Astrocyte (in vitro differentiated cells and primary cell): ENCODE measurements around the gene CDO1.

Experiments
- EZH2 ChIP-seq: IDR thresholded peaks from 2 replicates; pipeline ENCODE4 v1.6.1; 2012; ENCODE audit warnings: mild to moderate bottlenecking, low read length, inconsistent platforms; ENCODE audit not compliant: insufficient read depth
- TF ChIP-seq, protein P1 (sequence below): IDR thresholded peaks from 2 replicates; pipeline ENCODE4 v1.5.1; 2011; ENCODE audit warnings: low read depth, mild to moderate bottlenecking, inconsistent platforms, low read length, moderate library complexity; ENCODE audit not compliant: insufficient read depth

DNA sequence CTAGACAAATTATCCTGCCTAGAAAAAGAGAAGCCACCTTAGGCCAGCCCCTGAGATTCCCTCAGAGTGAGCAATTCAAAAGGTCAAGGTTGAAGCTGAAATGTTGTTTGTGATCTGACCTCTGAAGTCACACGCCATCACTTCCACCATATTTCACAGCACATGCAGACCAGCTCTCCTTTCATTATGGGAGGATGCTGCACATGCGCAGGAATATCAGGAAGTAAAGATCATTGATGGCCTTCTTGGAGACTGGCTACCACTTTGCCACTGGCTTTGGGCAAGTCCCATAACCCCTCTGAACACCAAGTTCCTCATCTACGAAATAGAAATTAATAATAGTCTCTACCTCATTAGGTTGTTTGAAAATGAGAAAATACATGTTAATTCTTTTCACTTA is 39.5 kb downstream of the CDO1 start:
- TF ChIP-seq, protein P1, sequence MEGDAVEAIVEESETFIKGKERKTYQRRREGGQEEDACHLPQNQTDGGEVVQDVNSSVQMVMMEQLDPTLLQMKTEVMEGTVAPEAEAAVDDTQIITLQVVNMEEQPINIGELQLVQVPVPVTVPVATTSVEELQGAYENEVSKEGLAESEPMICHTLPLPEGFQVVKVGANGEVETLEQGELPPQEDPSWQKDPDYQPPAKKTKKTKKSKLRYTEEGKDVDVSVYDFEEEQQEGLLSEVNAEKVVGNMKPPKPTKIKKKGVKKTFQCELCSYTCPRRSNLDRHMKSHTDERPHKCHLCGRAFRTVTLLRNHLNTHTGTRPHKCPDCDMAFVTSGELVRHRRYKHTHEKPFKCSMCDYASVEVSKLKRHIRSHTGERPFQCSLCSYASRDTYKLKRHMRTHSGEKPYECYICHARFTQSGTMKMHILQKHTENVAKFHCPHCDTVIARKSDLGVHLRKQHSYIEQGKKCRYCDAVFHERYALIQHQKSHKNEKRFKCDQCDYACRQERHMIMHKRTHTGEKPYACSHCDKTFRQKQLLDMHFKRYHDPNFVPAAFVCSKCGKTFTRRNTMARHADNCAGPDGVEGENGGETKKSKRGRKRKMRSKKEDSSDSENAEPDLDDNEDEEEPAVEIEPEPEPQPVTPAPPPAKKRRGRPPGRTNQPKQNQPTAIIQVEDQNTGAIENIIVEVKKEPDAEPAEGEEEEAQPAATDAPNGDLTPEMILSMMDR: no peak
- TF ChIP-seq EZH2: no peak
